ENCODE results near the gene ARHGAP26.

ARHGAP26 gene

DNA sequence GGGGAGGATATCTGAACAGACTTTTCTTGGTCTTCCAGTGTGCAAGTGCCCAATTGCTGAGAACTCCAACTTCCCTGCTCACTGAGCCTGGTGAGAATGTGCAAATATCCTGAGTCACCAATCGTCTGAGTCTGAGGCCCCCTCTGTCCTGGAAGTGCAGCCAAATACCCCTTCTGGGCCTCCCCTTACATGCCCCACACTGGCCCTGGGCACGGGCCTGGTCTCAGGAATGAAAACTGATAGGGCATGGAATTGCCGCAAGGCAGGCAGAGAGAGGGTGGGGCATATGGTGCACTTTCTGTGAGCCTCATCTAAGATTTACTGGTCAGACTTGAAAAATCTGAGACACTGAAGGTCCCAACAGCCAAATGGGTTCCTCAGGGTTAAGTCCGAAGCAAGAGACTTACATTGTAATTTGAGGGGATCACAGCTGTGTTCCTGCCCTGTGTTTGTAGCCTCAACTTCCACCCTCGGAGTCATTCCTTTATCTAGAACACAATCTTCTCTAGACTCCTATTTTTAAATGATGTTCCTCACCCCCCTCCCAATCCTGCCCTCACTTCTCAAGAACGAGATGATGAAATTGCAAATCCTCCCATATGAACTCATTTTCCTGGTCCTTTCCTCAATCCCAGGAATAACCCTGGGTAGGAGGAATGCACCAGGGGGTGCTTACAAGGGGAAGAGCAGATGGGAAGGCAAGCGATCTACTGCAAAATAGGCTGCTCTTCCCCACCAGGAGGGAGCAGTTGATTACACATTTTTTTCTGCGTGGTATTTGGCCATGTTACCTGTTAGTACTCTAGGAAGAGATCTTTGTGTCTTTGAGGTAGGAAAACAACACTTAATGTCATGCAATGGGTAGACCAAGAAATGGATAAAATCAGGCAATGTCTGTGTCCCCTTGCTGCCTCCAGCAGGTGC is 34.6 kb upstream of the ARHGAP26 start:
- H3K4me3 ChIP-seq (IDR thresholded peaks at IDR 0.05; ENCODE audit: insufficient read depth, low read depth, low read length), result no peak overlapping the region
- no peaks in the 10 kb centered on the region for H3K79me2 ChIP-seq (ENCODE audit: insufficient read depth, low read depth)
- H3K27me3 ChIP-seq (ENCODE audit: insufficient read depth, low read depth), result no peaks in the 10 kb centered on the region
- no peaks in the 10 kb centered on the region for H3K36me3 ChIP-seq (ENCODE audit: insufficient read depth)
- H3K9ac ChIP-seq, result no peak overlapping the region
- peaks cover 11% of the 10 kb centered on the region for H3K4me1 ChIP-seq (ENCODE audit: low read depth, poor library complexity, severe bottlenecking)
- H4K20me1 ChIP-seq (ENCODE audit: insufficient read depth), result no peaks in the 10 kb centered on the region
- no peak overlapping the region for H3K4me2 ChIP-seq
- H3K27ac ChIP-seq, result no peak overlapping the region
- TF ChIP-seq, protein P1, sequence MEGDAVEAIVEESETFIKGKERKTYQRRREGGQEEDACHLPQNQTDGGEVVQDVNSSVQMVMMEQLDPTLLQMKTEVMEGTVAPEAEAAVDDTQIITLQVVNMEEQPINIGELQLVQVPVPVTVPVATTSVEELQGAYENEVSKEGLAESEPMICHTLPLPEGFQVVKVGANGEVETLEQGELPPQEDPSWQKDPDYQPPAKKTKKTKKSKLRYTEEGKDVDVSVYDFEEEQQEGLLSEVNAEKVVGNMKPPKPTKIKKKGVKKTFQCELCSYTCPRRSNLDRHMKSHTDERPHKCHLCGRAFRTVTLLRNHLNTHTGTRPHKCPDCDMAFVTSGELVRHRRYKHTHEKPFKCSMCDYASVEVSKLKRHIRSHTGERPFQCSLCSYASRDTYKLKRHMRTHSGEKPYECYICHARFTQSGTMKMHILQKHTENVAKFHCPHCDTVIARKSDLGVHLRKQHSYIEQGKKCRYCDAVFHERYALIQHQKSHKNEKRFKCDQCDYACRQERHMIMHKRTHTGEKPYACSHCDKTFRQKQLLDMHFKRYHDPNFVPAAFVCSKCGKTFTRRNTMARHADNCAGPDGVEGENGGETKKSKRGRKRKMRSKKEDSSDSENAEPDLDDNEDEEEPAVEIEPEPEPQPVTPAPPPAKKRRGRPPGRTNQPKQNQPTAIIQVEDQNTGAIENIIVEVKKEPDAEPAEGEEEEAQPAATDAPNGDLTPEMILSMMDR (conservative IDR thresholded peaks at IDR 0.05; ENCODE audit: low read depth, low read length), result no peak
- H2AFZ ChIP-seq (ENCODE audit: low read depth), result no peak overlapping the region

DNA sequence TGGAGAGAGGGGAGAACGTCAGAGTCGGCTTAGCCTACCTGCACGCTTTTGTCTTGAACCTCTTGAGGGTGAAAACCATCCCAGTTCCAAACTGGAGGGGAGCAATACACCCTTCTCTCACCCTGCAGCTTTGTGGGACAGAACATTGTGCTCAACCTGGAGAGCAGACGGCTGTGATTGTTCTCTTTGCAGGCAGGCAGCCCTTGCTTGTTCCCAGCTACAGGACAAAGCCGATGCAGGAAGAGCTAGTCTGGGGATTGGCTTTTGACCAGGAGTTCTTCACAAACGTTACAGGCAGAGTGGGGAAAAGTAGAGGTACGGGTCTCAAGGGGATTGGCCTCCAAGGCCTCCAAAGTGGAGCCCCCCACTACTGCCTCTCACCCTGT is 33.9 kb upstream of the ARHGAP26 start:
- Histone ChIP-seq H3K4me1 (ENCODE audit: low read depth, poor library complexity, severe bottlenecking) (peaks cover 11% of the 10 kb centered on the region), H3K9ac (no peak overlapping the region), H3K27me3 (ENCODE audit: insufficient read depth, low read depth) (no peaks in the 10 kb centered on the region), H3K27ac (no peak overlapping the region), H3K36me3 (ENCODE audit: insufficient read depth) (no peaks in the 10 kb centered on the region), H3K4me3 (IDR thresholded peaks at IDR 0.05; ENCODE audit: insufficient read depth, low read depth, low read length) (no peak overlapping the region), H3K79me2 (ENCODE audit: insufficient read depth, low read depth) (no peaks in the 10 kb centered on the region), H2AFZ (ENCODE audit: low read depth) (no peak overlapping the region), H3K4me2 (no peak overlapping the region), H4K20me1 (ENCODE audit: insufficient read depth) (no peaks in the 10 kb centered on the region)
- TF ChIP-seq, protein P1 (conservative IDR thresholded peaks at IDR 0.05; ENCODE audit: low read depth, low read length), result no peak

- H3K4me2 ChIP-seq, result no peak overlapping the region
- no peaks in the 10 kb centered on the region for H3K36me3 ChIP-seq (ENCODE audit: insufficient read depth)
- TF ChIP-seq, protein P1 (conservative IDR thresholded peaks at IDR 0.05; ENCODE audit: low read depth, low read length), result no peak
- no peaks in the 10 kb centered on the region for H4K20me1 ChIP-seq (ENCODE audit: insufficient read depth)
- H3K27ac ChIP-seq, result no peak overlapping the region
- H2AFZ ChIP-seq (ENCODE audit: low read depth), result no peak overlapping the region
- H3K9ac ChIP-seq, result no peak overlapping the region
- H3K27me3 ChIP-seq (ENCODE audit: insufficient read depth, low read depth), result no peaks in the 10 kb centered on the region
- no peaks in the 10 kb centered on the region for H3K79me2 ChIP-seq (ENCODE audit: insufficient read depth, low read depth)
- peaks cover 11% of the 10 kb centered on the region for H3K4me1 ChIP-seq (ENCODE audit: low read depth, poor library complexity, severe bottlenecking)
- H3K4me3 ChIP-seq (IDR thresholded peaks at IDR 0.05; ENCODE audit: insufficient read depth, low read depth, low read length), result no peak overlapping the region
Observed at GRCh38 chr5:142737179-142737578, 33.0 kb upstream of the ARHGAP26 start.

DNA sequence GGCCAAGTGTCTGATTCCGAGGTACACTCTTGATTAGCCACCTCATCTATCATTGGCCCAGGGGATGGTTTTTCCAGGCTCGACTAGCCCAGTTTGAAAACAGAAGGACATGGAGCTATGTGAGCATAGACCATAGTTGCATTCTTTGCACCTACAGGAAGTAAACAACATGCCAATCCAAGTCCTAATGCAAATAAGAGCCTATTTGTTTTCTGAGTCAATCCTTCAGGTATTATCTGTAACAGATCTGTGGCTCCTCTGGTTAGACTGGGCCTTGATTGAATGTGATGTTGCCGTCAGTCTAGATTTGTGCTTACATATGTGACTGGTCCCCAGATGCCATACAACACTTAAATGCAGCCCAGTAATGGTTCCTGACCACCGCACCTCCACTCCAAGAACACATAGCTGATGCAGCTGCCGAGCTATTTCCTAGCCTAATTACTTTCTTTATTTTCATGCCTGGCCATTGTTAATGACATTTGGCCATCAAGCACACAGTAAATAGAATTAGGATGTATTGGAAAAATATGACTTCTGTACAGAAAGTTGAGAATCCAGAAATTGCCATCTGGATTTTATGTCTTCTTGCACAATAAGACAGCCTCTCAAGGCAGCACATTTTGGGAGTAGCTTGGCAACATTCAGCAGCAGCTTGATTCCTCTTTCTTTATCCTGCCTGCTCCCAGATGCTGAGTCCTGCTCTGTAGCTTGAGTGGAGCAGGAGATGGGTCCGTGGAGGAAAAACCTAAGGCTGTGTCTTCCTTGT is 29.5 kb upstream of the ARHGAP26 start:
- no peak overlapping the region for H3K4me3 ChIP-seq (IDR thresholded peaks at IDR 0.05; ENCODE audit: insufficient read depth, low read depth, low read length)
- no peaks in the 10 kb centered on the region for H3K27me3 ChIP-seq (ENCODE audit: insufficient read depth, low read depth)
- H4K20me1 ChIP-seq (ENCODE audit: insufficient read depth), result no peaks in the 10 kb centered on the region
- H3K4me2 ChIP-seq, result no peak overlapping the region
- TF ChIP-seq, protein P1 (conservative IDR thresholded peaks at IDR 0.05; ENCODE audit: low read depth, low read length), result no peak
- H3K27ac ChIP-seq, result no peak overlapping the region
- no peaks in the 10 kb centered on the region for H3K4me1 ChIP-seq (ENCODE audit: low read depth, poor library complexity, severe bottlenecking)
- H3K9ac ChIP-seq, result no peak overlapping the region
- no peak overlapping the region for H2AFZ ChIP-seq (ENCODE audit: low read depth)
- no peaks in the 10 kb centered on the region for H3K36me3 ChIP-seq (ENCODE audit: insufficient read depth)
- H3K79me2 ChIP-seq (ENCODE audit: insufficient read depth, low read depth), result no peaks in the 10 kb centered on the region
